Keratinocyte (primary cell): ENCODE results near the gene ALK. TPM values are rescaled to one million over a fixed set of nuclear protein-coding genes. Genes with fewer than 3 reads are reported as not detected.

Source experiments
- DNase-seq: peaks from one replicate; pipeline ENCODE4 v3.0.0-alpha.2; 2011; ENCODE audit warnings: low read depth, missing footprints, low spot score
- FAIRE-seq: peaks from 2 replicates; lab custom pipeline; 2011; peaks lifted over from hg19 to GRCh38; lab: Jason Lieb, UNC
- H2AFZ ChIP-seq: 2 replicates; pipeline ENCODE4 v1.6.0; 2012; ENCODE audit warnings: low read length, control low read depth, inconsistent platforms; ENCODE audit not compliant: control insufficient read depth
- H3K27ac ChIP-seq: 2 replicates; pipeline ENCODE4 v1.5.1; 2011; ENCODE audit warnings: low read length; ENCODE audit not compliant: control insufficient read depth, insufficient read depth
- H3K27me3 ChIP-seq: 3 replicates; pipeline ENCODE4 v1.6.0; 2011; ENCODE audit warnings: low read length; ENCODE audit not compliant: control insufficient read depth, insufficient read depth; ENCODE audit errors: extremely low read depth
- H3K36me3 ChIP-seq, 2 experiments: 2 replicates in 1 of 2; 3 replicates in 1 of 2; pipeline ENCODE4 v1.5.1; 2011; ENCODE audit warnings: low read length in 2 of 2, mild to moderate bottlenecking in 1 of 2; ENCODE audit not compliant: control insufficient read depth in 2 of 2, insufficient read depth in 2 of 2; ENCODE audit errors: extremely low read depth in 1 of 2
- H3K4me1 ChIP-seq: 3 replicates; pipeline ENCODE4 v1.5.1; 2011; ENCODE audit warnings: low read length; ENCODE audit not compliant: control insufficient read depth, insufficient read depth; ENCODE audit errors: extremely low read depth
- H3K4me2 ChIP-seq: 3 replicates; pipeline ENCODE4 v1.6.0; 2011; ENCODE audit warnings: low read depth, low read length; ENCODE audit not compliant: control insufficient read depth, insufficient read depth; ENCODE audit errors: extremely low read depth
- H3K4me3 ChIP-seq, 3 experiments: fragments of 200-600 bp in 1 of 3; sonication (generic) in 1 of 3; 2 replicates in 2 of 3; 3 replicates in 1 of 3; pipeline ENCODE4 v1.5.1; 2011 to 2016; ENCODE audit warnings: low read length in 3 of 3, mild to moderate bottlenecking in 3 of 3, control low read depth in 2 of 3, inconsistent platforms in 1 of 3, low read depth in 1 of 3, mixed read lengths in 1 of 3, mixed run types in 1 of 3, moderate library complexity in 1 of 3; ENCODE audit not compliant: control insufficient read depth in 2 of 3, insufficient read depth in 2 of 3; ENCODE audit errors: extremely low read depth in 1 of 3
- H3K79me2 ChIP-seq: 2 replicates; pipeline ENCODE4 v1.6.0; 2012; ENCODE audit warnings: low read length; ENCODE audit not compliant: control insufficient read depth, insufficient read depth
- H3K9ac ChIP-seq: 3 replicates; pipeline ENCODE4 v1.6.0; 2011; ENCODE audit warnings: low read length; ENCODE audit not compliant: control insufficient read depth, insufficient read depth; ENCODE audit errors: extremely low read depth
- H3K9me1 ChIP-seq: 3 replicates; pipeline ENCODE4 v1.6.0; 2011; ENCODE audit warnings: low read length; ENCODE audit not compliant: control insufficient read depth, insufficient read depth; ENCODE audit errors: extremely low read depth
- H3K9me3 ChIP-seq: 2 replicates; pipeline ENCODE4 v1.5.1; 2012; ENCODE audit warnings: low read depth, low read length; ENCODE audit not compliant: control insufficient read depth
- H4K20me1 ChIP-seq: 3 replicates; pipeline ENCODE4 v1.6.0; 2011; ENCODE audit warnings: low read length; ENCODE audit not compliant: control insufficient read depth, insufficient read depth; ENCODE audit errors: extremely low read depth
- EZH2 ChIP-seq: IDR thresholded peaks from one replicate; pipeline ENCODE4 v1.6.1; 2012; ENCODE audit warnings: inconsistent platforms, mild to moderate bottlenecking, low read length, moderate library complexity
- dilution Hi-C: fragments of 300-500 bp; cut with MboI; formaldehyde crosslinking; loops from one replicate; pipeline ENCODE4 v1.7.0; 2020; ENCODE audit warnings: low sequenced_read_pairs; ENCODE audit not compliant: extremely low pct_ligation_motif_present
- polyA plus RNA-seq, 5 experiments: library from polyadenylated mRNA; depleted of rRNA in 3 of 5; stranded (reverse) in 3 of 5; stranded (forward) in 1 of 5; unstranded in 1 of 5; fragments of >200 nt; gene quantifications; 1 replicate in 1 of 5; 2 replicates in 3 of 5; 3 replicates in 1 of 5; pipeline versions ENCODE4 v1.2.1 to v1.2.3, GENCODE V29; 2011 to 2012; ENCODE audit warnings: missing spikeins in 2 of 5, low read depth in 1 of 5, low replicate concordance in 1 of 5
- TF ChIP-seq, protein P1 (sequence below), 3 experiments: IDR thresholded peaks in 1 of 3; conservative IDR thresholded peaks in 1 of 3; optimal IDR thresholded peaks in 1 of 3; 2 replicates in 2 of 3; 3 replicates in 1 of 3; pipeline versions ENCODE3 to v1.5.1; 2011; ENCODE audit warnings: low read length in 3 of 3, mild to moderate bottlenecking in 3 of 3, moderate library complexity in 2 of 3, control low read depth in 1 of 3, inconsistent platforms in 1 of 3; ENCODE audit not compliant: insufficient read depth in 2 of 3; ENCODE audit errors: extremely low read depth in 1 of 3

Gene ALK
- polyA plus RNA-seq, 1 donor (not counting 4 experiments of a cell fraction or from before 2014, with no cell fraction given): not detected

- Histone ChIP-seq H3K36me3 (no peaks in the 10 kb centered on the region), H3K9me1 (peaks cover 2% of the 10 kb centered on the region), H3K9me3 (no peaks in the 10 kb centered on the region), H2AFZ (no peak overlapping the region), H3K27me3 (peaks cover 3% of the 10 kb centered on the region), H3K79me2 (no peaks in the 10 kb centered on the region), H4K20me1 (no peaks in the 10 kb centered on the region), H3K4me3 (no peak overlapping the region), H3K9ac (no peak overlapping the region), H3K4me2 (no peak overlapping the region), H3K27ac (no peak overlapping the region), H3K4me1 (no peaks in the 10 kb centered on the region)
- TF ChIP-seq, protein P1, sequence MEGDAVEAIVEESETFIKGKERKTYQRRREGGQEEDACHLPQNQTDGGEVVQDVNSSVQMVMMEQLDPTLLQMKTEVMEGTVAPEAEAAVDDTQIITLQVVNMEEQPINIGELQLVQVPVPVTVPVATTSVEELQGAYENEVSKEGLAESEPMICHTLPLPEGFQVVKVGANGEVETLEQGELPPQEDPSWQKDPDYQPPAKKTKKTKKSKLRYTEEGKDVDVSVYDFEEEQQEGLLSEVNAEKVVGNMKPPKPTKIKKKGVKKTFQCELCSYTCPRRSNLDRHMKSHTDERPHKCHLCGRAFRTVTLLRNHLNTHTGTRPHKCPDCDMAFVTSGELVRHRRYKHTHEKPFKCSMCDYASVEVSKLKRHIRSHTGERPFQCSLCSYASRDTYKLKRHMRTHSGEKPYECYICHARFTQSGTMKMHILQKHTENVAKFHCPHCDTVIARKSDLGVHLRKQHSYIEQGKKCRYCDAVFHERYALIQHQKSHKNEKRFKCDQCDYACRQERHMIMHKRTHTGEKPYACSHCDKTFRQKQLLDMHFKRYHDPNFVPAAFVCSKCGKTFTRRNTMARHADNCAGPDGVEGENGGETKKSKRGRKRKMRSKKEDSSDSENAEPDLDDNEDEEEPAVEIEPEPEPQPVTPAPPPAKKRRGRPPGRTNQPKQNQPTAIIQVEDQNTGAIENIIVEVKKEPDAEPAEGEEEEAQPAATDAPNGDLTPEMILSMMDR (optimal IDR thresholded peaks at IDR 0.05 in 1 of 3, IDR thresholded peaks at IDR 0.05 in 1 of 3, conservative IDR thresholded peaks at IDR 0.05 in 1 of 3; ENCODE audit: extremely low read depth in 1 of 3, insufficient read depth in 2 of 3, low read length in 3 of 3): no peak
- no peak for TF ChIP-seq EZH2
- dilution Hi-C loops: no loop called here
- DNase-seq (no peak), FAIRE-seq (no peak)
Measured at GRCh38 chr2:29242621-29243375, 678.6 kb downstream of the ALK start.

GRCh38 chr2:29241955-29242565 lies 679.3 kb downstream of the ALK start:
- no peak overlapping the region for H3K4me2 ChIP-seq
- H4K20me1 ChIP-seq: no peaks in the 10 kb centered on the region
- no peak overlapping the region for H2AFZ ChIP-seq
- H3K27me3 ChIP-seq: peaks cover 3% of the 10 kb centered on the region
- FAIRE-seq (no peak), DNase-seq (no peak)
- TF ChIP-seq, protein P1 (optimal IDR thresholded peaks at IDR 0.05 in 1 of 3, IDR thresholded peaks at IDR 0.05 in 1 of 3, conservative IDR thresholded peaks at IDR 0.05 in 1 of 3; ENCODE audit: extremely low read depth in 1 of 3, insufficient read depth in 2 of 3, low read length in 3 of 3): no peak
- TF ChIP-seq EZH2: no peak
- no peak overlapping the region for H3K9ac ChIP-seq
- H3K4me1 ChIP-seq: no peaks in the 10 kb centered on the region
- peaks cover 2% of the 10 kb centered on the region for H3K9me1 ChIP-seq
- no peak overlapping the region for H3K27ac ChIP-seq
- H3K9me3 ChIP-seq: no peaks in the 10 kb centered on the region
- H3K36me3 ChIP-seq: no peaks in the 10 kb centered on the region
- no peaks in the 10 kb centered on the region for H3K79me2 ChIP-seq
- dilution Hi-C loops: no loop called here
- H3K4me3 ChIP-seq: no peak overlapping the region
